Activated CD4-positive, CD25-positive, alpha-beta regulatory T cell treated with anti-CD3 and anti-CD28 coated beads, Interleukin-2, amount 50 U/mL, for 16 hours (primary cell): ENCODE results near the gene TTC12.

Source experiments
- DNase-seq: peaks from one replicate; pipeline ENCODE4 v3.0.0-alpha.2; 2020; ENCODE audit warnings: low read depth, low spot score

Gene TTC12

DNA sequence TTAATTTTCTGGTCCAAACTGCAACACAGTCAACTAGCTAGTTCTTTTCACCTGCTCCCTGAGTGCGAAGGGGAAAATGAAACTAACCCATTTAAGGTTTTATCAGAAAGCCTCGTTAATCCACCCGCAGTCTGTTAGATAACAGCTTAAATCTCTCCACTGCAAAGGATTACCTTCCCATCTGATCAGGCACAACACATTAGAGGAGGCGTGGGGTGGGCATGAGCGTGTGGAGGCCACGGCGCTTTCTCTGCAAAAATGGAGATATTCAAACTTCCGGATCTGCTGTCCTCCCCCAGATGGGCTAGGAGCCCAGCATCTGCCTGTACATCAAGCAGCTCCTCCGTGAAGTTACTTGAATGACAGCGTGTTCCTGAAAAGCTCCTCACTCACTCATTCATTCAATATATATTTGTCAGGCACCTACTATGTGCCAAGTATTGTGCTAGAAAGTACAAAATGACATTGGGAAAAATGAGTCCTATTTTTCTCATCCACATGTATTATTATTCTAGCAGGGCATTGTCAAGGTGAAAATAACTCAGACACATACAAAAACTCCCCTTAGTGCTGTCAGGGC, 59.7 kb downstream of the TTC12 start:
- DNase-seq: no peak

- DNase-seq: no peak
These were observed 61.0 kb downstream of the TTC12 start for GRCh38 chr11:113375402-113375801.

DNA sequence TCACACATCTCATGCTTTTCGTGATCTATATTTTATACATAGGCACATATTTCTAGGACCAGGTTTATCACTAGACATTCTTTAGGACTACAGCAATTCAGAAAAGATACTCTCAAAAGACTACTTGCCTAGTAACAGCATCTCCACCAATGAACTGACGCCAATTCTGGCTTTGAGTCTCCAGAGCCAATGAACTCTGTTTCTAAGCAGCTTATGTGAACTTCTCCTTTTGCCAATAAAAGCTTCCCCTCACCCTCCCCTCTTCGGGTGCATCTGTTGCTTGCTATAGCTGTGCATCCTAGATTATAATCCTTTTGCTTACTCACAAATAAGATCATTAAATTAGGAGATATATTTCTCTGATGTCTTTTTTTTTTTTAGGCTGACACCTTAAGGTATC, 61.8 kb downstream of the TTC12 start:
- no peak for DNase-seq

DNA sequence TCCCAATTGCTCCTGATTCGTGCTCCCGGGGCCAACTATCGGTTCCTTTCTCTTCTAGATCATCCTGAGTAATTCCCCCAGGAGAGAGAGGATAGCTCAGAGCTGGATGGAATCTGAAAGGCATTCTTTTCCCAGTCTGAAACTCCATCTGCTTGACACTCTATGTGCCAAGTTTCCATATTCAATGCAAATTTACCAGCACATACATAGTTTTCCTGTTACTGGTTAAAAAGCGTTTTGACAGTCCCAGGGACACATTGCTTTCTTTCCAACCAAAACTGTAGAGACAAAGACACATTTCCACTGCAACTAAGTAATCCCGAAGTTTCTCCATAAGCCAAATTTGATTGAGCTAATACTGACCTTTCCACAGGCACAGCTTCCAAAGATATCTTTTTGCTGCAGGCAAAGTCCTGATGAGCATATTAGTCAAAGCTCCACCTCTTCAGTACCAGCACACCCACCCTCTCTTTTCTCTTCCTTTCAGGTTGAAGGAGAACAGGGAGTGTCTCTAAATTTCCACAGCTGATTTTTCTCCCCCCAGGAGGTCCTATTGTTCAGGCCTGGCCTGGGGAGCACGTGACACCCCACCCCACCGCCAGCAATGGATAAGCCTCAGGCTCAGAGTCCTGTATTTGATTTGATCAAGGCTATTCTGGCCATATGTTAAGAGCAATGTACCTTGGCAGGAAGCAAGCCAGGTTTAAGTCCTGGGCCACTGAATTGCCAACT, 63.5 kb downstream of the TTC12 start:
- no peak for DNase-seq

DNA sequence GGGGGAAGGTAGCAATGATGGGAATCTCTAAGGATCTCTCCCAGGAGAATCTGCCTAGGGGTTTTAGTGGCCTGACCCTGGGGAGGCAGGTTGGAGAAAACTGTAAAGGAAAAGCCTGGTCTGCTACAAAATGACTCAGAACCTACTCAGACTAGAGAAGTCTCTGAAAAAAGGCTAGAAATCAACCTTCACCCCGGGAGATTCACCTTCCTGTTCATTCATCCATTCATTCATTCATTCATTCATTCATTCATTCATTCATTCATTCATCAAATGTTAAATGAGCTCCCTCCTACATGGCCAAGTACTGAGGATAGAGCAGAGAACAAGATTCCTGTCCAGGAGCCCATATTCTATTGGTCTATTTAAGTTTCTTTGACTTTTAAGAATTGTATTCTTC, 64.3 kb downstream of the TTC12 start:
- DNase-seq: no peak

- DNase-seq: no peak
These were observed 67.7 kb downstream of the TTC12 start for GRCh38 chr11:113382121-113382520.

DNA sequence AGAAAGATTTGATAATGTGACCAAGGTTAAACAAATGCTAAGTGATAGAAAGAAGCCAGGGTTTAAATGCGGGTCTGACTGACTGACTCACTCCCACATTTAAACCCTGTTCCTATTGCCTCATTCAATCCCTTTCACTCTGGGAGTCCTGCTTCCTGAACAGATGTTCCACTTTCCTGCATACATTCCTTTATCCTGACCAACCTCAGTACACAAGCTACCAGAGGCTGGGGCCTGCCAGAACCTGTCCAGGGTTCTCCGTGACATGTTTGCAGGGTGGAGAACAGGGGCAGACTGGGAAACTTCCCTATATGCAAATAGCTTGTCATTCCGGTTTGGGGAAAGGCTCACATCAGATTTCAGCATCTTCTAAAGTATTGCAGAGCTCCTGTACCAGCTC, 70.2 kb downstream of the TTC12 start:
- DNase-seq: no peak

DNA sequence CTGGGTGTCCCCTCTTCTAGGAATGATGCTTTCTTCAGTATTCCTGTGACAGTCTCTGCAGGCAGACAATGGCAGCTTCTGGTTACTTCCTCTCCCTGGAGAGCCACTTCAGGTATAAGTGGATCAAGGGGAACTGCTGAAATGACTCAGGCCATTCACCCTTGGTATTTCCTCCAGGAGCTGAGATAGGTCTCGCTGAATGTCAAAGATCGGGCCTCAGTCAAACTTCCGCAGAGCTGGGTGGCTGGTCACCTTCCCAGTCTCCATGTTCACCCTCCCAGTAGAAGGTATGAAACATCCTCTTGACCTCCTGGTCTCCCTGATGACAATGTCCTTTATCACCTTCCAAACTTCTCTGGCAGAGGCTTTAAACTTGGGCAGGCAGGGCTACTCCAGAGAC, 71.4 kb downstream of the TTC12 start:
- DNase-seq: no peak

DNA sequence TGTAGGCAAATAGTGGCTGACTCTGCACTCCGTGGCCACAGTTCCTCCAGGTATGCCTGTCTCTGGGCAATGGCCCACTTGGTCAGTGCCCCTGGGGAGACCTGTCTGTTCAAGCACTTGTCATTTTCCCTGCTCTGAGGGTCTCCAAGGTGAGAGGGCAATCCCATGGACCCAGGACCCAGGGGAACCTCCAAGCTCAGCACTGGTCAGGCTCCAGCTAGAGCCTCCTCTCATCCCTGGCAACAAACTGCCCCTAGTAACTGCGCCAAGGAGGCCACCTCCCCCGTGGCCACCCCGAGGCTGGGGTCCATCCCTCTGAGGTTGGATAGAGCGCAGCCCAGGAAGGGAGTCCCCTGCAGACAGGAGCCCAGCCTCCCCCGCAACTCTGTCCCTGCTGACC, 72.5 kb downstream of the TTC12 start:
- DNase-seq: no peak

DNA sequence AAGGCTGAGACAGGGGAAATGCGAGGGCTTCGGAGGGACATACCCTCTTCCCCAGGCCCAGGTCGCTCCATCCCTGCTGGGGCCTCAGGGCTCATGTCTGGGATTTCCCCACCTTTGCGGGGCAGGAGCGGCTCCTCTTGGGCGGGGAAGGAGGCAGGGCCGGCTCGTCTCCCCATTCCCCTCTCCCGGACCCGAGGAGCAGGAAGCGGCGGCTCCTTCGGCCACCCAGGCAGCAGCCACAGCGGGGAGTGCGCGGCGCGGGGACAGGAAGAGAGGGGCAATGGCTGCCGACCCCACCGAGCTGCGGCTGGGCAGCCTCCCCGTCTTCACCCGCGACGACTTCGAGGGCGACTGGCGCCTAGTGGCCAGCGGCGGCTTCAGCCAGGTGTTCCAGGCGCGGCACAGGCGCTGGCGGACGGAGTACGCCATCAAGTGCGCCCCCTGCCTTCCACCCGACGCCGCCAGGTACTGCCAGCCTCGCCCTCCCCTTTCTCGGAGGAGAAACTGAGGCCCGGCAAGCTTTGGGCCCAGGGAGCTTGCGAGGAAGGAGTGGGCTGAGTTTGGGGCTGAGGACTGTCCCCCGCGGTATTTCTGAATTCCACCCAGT, 73.3 kb downstream of the TTC12 start, which contains the start of gene ANKK1:
Gene ANKK1 (plus strand): TSS at position 175 of the 607 bp plus-strand sequence. CDS start 106 bp downstream, at position 281.
- no peak for DNase-seq

DNA sequence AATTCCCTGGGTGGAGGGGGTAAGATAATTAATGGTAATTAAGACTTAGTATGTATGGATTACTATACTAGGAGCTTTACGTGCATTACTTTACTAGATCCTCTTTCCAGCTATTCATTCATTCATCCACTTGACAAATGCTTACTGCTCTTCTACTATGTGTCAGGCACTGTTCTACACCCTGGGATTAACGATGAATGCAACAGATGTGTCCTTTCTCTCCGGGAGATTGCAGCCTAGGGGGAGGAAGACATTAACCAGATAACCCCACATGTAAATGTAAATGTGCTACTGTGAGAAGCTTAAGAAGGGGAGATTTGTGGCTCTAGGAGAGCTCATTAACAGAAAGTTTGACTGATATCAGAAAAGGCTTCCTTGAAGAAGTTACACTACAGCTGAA, 74.9 kb downstream of the TTC12 start:
- DNase-seq: no peak

DNA sequence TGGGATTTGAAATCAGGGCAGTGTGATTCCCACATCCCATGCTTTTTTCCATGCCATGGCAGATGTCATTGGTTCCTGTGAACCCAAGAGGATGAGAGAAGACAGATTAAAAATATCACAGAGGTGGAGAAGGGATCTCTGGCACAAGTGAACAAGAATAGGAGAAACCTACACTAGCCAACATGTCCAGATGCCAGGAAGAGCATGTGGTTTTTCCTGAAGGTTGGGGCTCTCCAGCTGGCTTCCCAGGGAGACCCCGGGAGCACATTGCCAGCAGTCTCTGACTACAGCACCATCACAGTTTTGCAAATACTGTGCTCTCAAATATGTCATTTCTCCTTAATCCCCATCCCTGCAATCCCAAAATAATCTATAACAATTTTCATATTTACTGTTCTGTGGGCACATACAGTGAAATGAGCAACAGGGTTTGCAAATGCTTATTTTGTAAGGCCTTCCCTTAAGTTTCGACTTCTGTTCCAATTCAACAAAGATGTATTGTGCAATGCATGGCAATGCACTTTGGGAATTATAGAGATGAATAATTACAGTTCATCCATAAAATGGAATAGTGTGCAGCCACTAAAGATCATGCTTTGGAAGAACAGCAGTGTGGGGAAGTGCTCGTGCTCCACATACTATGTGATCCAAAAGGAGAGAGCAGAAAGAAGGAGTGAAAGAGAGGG, 78.0 kb downstream of the TTC12 start:
- DNase-seq: no peak

DNA sequence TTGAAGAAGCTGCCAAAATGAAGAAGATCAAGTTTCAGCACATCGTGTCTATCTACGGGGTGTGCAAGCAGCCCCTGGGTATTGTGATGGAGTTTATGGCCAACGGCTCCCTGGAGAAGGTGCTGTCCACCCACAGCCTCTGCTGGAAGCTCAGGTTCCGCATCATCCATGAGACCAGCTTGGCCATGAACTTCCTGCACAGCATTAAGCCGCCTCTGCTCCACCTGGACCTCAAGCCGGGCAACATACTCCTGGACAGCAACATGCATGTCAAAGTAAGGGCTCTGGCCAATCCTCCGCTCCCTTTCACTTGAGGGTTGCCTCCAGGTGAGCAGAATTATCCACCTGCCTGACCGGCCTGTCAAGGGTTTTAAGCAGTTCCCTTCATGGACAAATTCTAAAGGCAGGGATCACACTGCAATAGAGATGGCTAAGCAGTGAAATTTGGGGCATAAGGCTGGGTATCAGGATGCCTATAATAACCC, 79.2 kb downstream of the TTC12 start:
- no peak for DNase-seq

- no peak for DNase-seq
These were observed 80.5 kb downstream of the TTC12 start for GRCh38 chr11:113394919-113395318.

GRCh38 chr11:113395782-113396336, 81.5 kb downstream of the TTC12 start:
- DNase-seq: no peak

DNA sequence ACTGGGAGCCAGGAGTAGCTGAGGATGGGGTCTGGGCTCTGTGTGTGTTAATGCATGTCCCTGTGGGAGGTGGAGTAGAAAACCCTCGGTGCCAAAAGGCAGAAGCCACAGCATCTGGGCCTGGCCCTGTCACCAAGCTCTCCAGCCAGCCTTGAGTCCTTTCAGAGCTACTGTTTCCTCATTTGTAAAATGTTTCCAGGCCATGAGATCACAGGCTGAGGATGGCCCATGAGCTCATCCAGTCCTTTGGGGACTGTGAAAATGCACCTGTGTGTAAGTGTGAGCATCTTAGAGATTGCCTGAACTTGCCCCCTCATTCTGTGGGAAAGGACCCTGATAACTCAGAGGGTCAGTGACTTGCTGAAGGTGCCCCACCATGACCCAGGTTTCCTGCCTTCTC, 82.3 kb downstream of the TTC12 start:
- DNase-seq: no peak

DNA sequence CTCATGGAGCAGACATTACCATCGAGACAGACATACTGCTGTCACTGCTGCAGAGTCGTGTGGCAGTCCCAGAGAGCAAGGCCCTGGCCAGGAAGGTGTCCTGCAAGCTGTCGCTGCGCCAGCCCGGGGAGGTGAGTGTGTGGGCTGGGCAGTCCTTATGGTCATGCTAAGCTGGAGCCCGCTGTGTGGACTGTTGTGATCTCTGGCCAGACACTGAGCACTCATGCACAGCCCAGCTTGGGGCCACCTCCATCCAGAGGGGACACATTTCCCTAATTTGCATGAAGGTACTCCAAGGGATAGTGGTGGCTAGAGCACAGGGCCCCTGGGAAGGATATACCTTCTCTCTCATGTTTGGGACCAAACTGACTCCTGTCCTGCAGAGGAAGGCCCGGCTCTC, 82.8 kb downstream of the TTC12 start:
- no peak for DNase-seq

DNA sequence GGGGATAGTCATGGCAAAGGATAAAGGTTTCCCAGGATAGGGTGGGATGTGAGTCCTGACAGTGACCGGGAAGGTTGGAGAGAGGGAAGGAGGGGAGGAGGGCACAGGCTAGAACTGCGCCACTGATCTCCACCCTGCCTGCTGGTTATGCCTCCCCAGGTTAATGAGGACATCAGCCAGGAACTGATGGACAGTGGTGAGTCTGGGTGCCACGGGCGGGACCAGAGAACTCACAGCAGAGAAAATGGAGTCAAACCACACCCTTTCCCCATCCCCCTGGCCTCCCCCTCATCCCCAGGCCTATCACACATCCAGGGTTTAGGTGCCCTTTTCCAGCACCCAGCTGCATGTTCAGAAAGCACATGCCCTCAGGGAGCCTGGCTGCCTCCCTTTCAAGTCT, 83.4 kb downstream of the TTC12 start:
- DNase-seq: no peak

- no peak for DNase-seq
These were observed 84.5 kb downstream of the TTC12 start for GRCh38 chr11:113398669-113399430.

DNA sequence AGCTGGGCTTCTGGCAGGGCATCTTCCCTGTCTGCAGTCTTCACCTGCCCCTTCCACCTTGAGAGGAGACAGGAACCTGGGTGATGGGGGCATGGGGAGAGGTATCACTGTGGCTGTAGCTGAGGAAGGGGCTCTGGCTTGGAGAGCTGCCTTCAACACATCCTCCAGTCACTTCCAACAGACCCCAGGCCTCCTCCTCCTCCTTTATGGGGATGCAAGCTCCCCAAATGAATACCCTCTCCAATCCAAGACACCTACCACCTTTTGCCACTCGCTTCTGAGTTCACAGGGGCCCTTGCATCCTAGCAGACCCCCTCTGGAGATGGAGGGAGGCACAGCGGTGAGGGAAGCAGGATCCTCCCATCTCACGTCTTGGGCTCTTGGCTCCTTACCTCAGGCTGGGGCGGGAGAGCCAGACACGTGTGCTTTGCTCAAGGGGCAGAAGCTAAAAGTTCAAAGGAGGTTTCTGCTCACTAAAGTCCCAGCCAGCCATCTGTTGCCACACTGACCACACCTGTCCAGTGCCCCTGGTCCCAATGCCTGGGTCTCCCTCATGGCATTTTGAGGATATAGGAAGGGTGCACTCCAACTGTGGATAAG, 86.3 kb downstream of the TTC12 start:
- DNase-seq: no peak

DNA sequence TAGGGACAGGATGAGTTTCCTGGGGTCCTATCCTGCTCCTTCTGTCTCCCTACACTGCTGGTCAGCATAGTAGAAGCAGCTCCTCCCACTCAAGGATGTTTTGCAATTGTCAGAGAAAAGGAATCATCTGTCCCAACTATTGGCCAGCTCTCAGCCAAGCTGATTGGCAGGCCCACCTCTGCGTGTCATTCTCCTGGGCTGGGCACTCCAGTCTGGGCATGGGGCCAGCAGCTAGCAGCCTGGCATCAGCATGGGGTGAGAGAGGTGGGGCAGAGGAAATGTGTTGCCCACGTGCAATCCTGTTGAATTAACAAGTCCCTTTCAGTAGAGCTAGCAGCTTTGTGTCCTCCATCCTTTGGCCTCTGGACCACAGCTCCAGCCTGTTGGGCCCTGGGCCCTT, 87.3 kb downstream of the TTC12 start:
- DNase-seq: no peak
